Mesenchymal stem cell (in vitro differentiated cells and primary cell): ENCODE results near the gene EFHD1.
"Not testable (repeated sequence)": the region's sequence is repeated elsewhere in the genome, so short reads cannot be mapped to it uniquely, and the experiment has no call there.

Experiments
- DNase-seq: peaks from one replicate; pipeline ENCODE4 v3.0.0-alpha.2; 2013
- H2AFZ ChIP-seq: one replicate; pipeline ENCODE4 v1.6.1; 2013; ENCODE audit warnings: low read depth, mild to moderate bottlenecking, control low read depth, inconsistent platforms, low read length, moderate library complexity
- H2AK5ac ChIP-seq: 2 replicates; pipeline ENCODE4 v1.6.1; 2013; ENCODE audit warnings: low read length, moderate library complexity, mild to moderate bottlenecking, inconsistent platforms; ENCODE audit not compliant: severe bottlenecking
- H2BK120ac ChIP-seq: one replicate; pipeline ENCODE4 v1.6.1; 2013; ENCODE audit warnings: low read depth, mild to moderate bottlenecking, inconsistent platforms, low read length, moderate library complexity
- H2BK12ac ChIP-seq, 2 experiments: one replicate each; pipeline ENCODE4 v1.6.1; 2013; ENCODE audit warnings: inconsistent platforms in 2 of 2, low read length in 2 of 2, mild to moderate bottlenecking in 2 of 2, moderate library complexity in 2 of 2, control low read depth in 1 of 2
- H2BK15ac ChIP-seq: one replicate; pipeline ENCODE4 v1.6.1; 2013; ENCODE audit warnings: mild to moderate bottlenecking, low read depth, inconsistent platforms; ENCODE audit not compliant: poor library complexity, severe bottlenecking
- H2BK5ac ChIP-seq: 2 replicates; pipeline ENCODE4 v1.6.1; 2013; ENCODE audit warnings: low read depth, mild to moderate bottlenecking, low read length, control low read depth, inconsistent platforms; ENCODE audit not compliant: poor library complexity, severe bottlenecking
- H3K14ac ChIP-seq, 2 experiments: one replicate each; pipeline ENCODE4 v1.6.1; 2013; ENCODE audit warnings: inconsistent platforms in 2 of 2, low read length in 2 of 2, control low read depth in 1 of 2, mild to moderate bottlenecking in 1 of 2, moderate library complexity in 1 of 2
- H3K18ac ChIP-seq, 2 experiments: one replicate each; pipeline ENCODE4 v1.6.1; 2013; ENCODE audit warnings: inconsistent platforms in 2 of 2, low read length in 2 of 2, control low read depth in 1 of 2, low read depth in 1 of 2, mild to moderate bottlenecking in 1 of 2
- H3K23ac ChIP-seq, 2 experiments: one replicate each; pipeline ENCODE4 v1.6.1; 2013; ENCODE audit warnings: inconsistent platforms in 2 of 2, low read length in 2 of 2, mild to moderate bottlenecking in 2 of 2, moderate library complexity in 2 of 2, control low read depth in 1 of 2
- H3K27ac ChIP-seq: 2 replicates; pipeline ENCODE4 v1.5.1; 2013; ENCODE audit warnings: mild to moderate bottlenecking, moderate library complexity, low read length, control low read depth, inconsistent platforms; ENCODE audit not compliant: poor library complexity, severe bottlenecking
- H3K27me3 ChIP-seq, 2 experiments: 2 replicates each; pipeline versions ENCODE4 v1.6.1 to v1.7.0; 2013; ENCODE audit warnings: low read length in 2 of 2, mild to moderate bottlenecking in 2 of 2, moderate library complexity in 2 of 2, control low read depth in 1 of 2, inconsistent platforms in 1 of 2; ENCODE audit not compliant: control insufficient read depth in 1 of 2, insufficient read depth in 1 of 2
- H3K36me3 ChIP-seq, 2 experiments: 2 replicates each; pipeline versions ENCODE4 v1.6.1 to v1.7.0; 2013; ENCODE audit warnings: low read length in 2 of 2, control low read depth in 1 of 2, inconsistent platforms in 1 of 2, low read depth in 1 of 2, mild to moderate bottlenecking in 1 of 2; ENCODE audit not compliant: insufficient read depth in 2 of 2, control insufficient read depth in 1 of 2
- H3K4ac ChIP-seq, 2 experiments: one replicate each; pipeline ENCODE4 v1.6.1; 2013; ENCODE audit warnings: inconsistent platforms in 2 of 2, low read length in 2 of 2, mild to moderate bottlenecking in 2 of 2, moderate library complexity in 2 of 2, control low read depth in 1 of 2, low read depth in 1 of 2
- H3K4me1 ChIP-seq: 2 replicates; pipeline ENCODE4 v1.6.1; 2013; ENCODE audit warnings: low read depth, low read length, control low read depth; ENCODE audit not compliant: control insufficient read depth, insufficient read depth
- H3K4me2 ChIP-seq: 2 replicates; pipeline ENCODE4 v1.6.1; 2013; ENCODE audit warnings: low read length, mild to moderate bottlenecking, inconsistent platforms; ENCODE audit not compliant: poor library complexity, severe bottlenecking
- H3K4me3 ChIP-seq, 2 experiments: 2 replicates each; pipeline versions ENCODE4 v1.5.1 to v1.7.0; 2013; ENCODE audit warnings: low read length in 2 of 2, mild to moderate bottlenecking in 2 of 2, control low read depth in 1 of 2, low read depth in 1 of 2; ENCODE audit not compliant: insufficient read depth in 1 of 2
- H3K79me1 ChIP-seq: replicated peaks from 2 replicates; pipeline ENCODE4 v1.6.1; 2013; ENCODE audit warnings: mild to moderate bottlenecking, control low read depth, low read length, inconsistent platforms; ENCODE audit not compliant: poor library complexity, severe bottlenecking
- H3K9ac ChIP-seq: 2 replicates; pipeline ENCODE4 v1.7.0; 2013; ENCODE audit warnings: mild to moderate bottlenecking, low read length, moderate library complexity
- H3K9me3 ChIP-seq: 2 replicates; pipeline ENCODE4 v1.7.0; 2013; ENCODE audit warnings: mild to moderate bottlenecking, low read length; ENCODE audit not compliant: control insufficient read depth
- H4K8ac ChIP-seq: one replicate; pipeline ENCODE4 v1.6.1; 2013; ENCODE audit warnings: inconsistent platforms, mild to moderate bottlenecking, low read length, moderate library complexity
- H4K91ac ChIP-seq: one replicate; pipeline ENCODE4 v1.6.1; 2013; ENCODE audit warnings: mild to moderate bottlenecking, low read length, inconsistent platforms
- WGBS: methylation state at CpG from one replicate; pipeline ENCODE4 v1.1.7; 2013; ENCODE audit warnings: mixed read lengths; 5-methylcytosine and 5-hydroxymethylcytosine counted together

EFHD1 gene

DNA sequence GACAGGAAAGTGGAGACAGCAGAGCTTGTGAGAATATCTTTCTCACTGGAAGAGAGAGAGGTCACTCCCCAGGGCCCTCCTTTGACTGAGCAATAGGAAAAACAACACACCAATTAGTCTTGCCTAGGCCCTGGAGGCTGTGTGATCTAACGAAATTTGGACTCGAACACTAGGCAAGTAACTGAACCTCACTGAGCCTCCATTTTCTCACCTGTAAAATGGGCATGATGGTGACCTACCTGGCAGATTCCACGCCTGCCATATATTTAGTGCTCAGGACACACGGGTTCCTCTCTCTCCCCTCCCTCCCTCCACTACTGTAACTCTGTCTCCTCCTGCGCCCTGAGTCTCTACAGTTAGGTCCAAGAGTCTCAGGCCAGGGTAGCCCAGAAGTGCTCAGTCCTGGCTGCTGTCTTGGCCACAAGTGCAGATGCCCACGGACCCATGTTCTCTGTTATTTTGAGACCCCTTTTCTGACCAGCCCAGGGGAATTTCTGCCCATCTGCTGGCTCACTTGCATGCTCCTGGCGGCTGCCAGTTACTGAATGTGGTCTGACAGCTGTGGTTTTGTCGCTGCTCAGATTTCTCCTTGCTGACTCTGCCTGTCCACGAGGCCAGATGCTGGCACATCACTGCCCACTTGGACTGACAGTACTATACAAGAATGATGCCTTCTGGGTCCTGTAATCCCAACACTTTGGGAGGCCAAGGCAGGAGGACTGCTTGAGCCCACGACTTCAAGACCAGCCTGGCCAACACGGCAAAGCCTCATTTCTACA, 54.2 kb downstream of the EFHD1 start:
- Histone ChIP-seq H3K36me3 (no peaks in the 10 kb centered on the region), H3K27me3 (peaks cover 7 to 19% of the 10 kb centered on the region in 2 experiments), H2AK5ac (no peak overlapping the region), H2BK12ac (no peak overlapping the region), H2BK15ac (no peak overlapping the region), H3K4me2 (no peak overlapping the region), H3K79me1 (no peaks in the 10 kb centered on the region), H2AFZ (peak overlapping the region; percentile 53), H3K4me1 (peaks cover 2% of the 10 kb centered on the region), H4K8ac (no peak overlapping the region), H3K14ac (no peak overlapping the region), H3K9me3 (no peaks in the 10 kb centered on the region), H3K4ac (no peak overlapping the region), H3K27ac (no peak overlapping the region), H3K9ac (no peak overlapping the region), H2BK5ac (no peak overlapping the region), H3K23ac (peak overlapping the region in 1 of 2 experiments; percentile 14), H3K4me3 (no peak overlapping the region), H4K91ac (no peak overlapping the region), H2BK120ac (no peak overlapping the region), H3K18ac (no peak overlapping the region)
- 79% methylated on average over 11 of the region's 11 CpGs for WGBS
- DNase-seq: no peak

GRCh38 chr2:232688201-232688600, 54.8 kb downstream of the EFHD1 start:
- Histone ChIP-seq H3K27me3 (peaks cover 7 to 18% of the 10 kb centered on the region in 2 experiments), H3K36me3 (no peaks in the 10 kb centered on the region), H3K9ac (no peak overlapping the region), H3K79me1 (no peaks in the 10 kb centered on the region), H4K91ac (no peak overlapping the region), H3K4me3 (no peak overlapping the region), H2BK120ac (no peak overlapping the region), H3K23ac (no peak overlapping the region), H2BK5ac (no peak overlapping the region), H3K9me3 (no peaks in the 10 kb centered on the region), H3K4me1 (peaks cover 2% of the 10 kb centered on the region), H3K14ac (no peak overlapping the region), H3K4me2 (no peak overlapping the region), H3K18ac (no peak overlapping the region), H2AK5ac (no peak overlapping the region), H4K8ac (no peak overlapping the region), H2BK15ac (no peak overlapping the region), H2BK12ac (no peak overlapping the region), H3K4ac (no peak overlapping the region), H2AFZ (peak overlapping the region; percentile 53), H3K27ac (no peak overlapping the region)
- no peak for DNase-seq
- 81% methylated on average over 6 of the region's 7 CpGs for WGBS

GRCh38 chr2:232689152-232689910, 55.9 kb downstream of the EFHD1 start:
- Histone ChIP-seq H2BK15ac (no peak overlapping the region), H3K4me3 (peak overlapping the region in 1 of 2 experiments; percentile 27), H3K27ac (no peak overlapping the region), H2AK5ac (no peak overlapping the region), H4K8ac (no peak overlapping the region), H2BK5ac (no peak overlapping the region), H3K36me3 (no peaks in the 10 kb centered on the region), H3K14ac (peak overlapping the region in 1 of 2 experiments; percentile 48), H2BK12ac (no peak overlapping the region), H3K18ac (peak overlapping the region in 1 of 2 experiments; percentile 19), H3K9me3 (no peaks in the 10 kb centered on the region), H3K4me1 (peaks cover 2% of the 10 kb centered on the region), H3K4ac (no peak overlapping the region), H3K23ac (no peak overlapping the region), H3K27me3 (peaks cover 7 to 8% of the 10 kb centered on the region in 2 experiments), H2AFZ (no peak overlapping the region), H3K79me1 (no peaks in the 10 kb centered on the region), H3K4me2 (no peak overlapping the region), H3K9ac (no peak overlapping the region), H4K91ac (no peak overlapping the region), H2BK120ac (no peak overlapping the region)
- peak; percentile 39 for DNase-seq
- 68% methylated on average over 3 of the region's 3 CpGs for WGBS

DNA sequence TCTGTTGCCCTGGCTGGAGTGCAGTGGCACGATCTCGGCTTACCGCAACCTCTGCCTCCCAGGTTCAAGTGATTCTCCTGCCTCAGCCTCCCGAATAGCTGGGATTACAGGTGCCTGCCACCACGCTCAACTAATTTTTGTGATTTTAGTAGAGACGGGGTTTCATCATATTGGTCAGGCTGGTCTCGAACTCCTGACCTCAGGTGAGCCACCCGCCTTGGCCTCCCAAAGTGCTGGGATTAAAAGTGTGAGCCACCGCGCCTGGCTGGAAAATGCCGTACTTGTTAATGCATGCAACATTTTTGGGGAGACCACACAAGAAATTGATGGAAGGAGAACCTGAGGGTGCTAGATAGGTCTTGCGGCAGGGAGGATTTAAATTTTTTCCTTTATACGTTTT, 57.7 kb downstream of the EFHD1 start:
- WGBS: 97% methylated on average over 11 of the region's 13 CpGs

More for the DNA sequence above, 57.7 kb downstream of the EFHD1 start:
- H3K4me2 ChIP-seq, H3K27me3 ChIP-seq, DNase-seq, H3K9ac ChIP-seq, H2BK15ac ChIP-seq, H4K8ac ChIP-seq, H2AK5ac ChIP-seq, H3K4me3 ChIP-seq, H2BK120ac ChIP-seq, H2AFZ ChIP-seq, H3K18ac ChIP-seq, H3K23ac ChIP-seq, H3K4me1 ChIP-seq, H3K36me3 ChIP-seq, H3K27ac ChIP-seq, H4K91ac ChIP-seq, H3K14ac ChIP-seq, H2BK5ac ChIP-seq, H3K79me1 ChIP-seq, H3K9me3 ChIP-seq, H2BK12ac ChIP-seq, H3K4ac ChIP-seq: not testable (repeated sequence)
